CD14-positive monocyte (primary cell): Measurements from ENCODE around the gene NAA40. TPM values are rescaled to one million over a fixed set of nuclear protein-coding genes. Genes with fewer than 3 reads are reported as not detected.
A peak's percentile ranks its signal among the peaks of the same experiment; 100 is the strongest.

Experiments
- DNase-seq, 3 donors: peaks; one replicate each; pipeline ENCODE4 v3.0.0-alpha.2; 2011 to 2022
- H2AFZ ChIP-seq: 2 replicates; pipeline ENCODE4 v1.6.0; 2012; ENCODE audit warnings: mild to moderate bottlenecking, low read depth, low read length, inconsistent platforms; ENCODE audit not compliant: insufficient read depth, poor library complexity, severe bottlenecking
- H3K27ac ChIP-seq, 2 donors: 1 replicate in 1 of 2; 2 replicates in 1 of 2; pipeline ENCODE4 v1.5.1; 2012 to 2013; ENCODE audit warnings: low read length in 2 of 2, control low read depth in 1 of 2, inconsistent platforms in 1 of 2, low read depth in 1 of 2, mild to moderate bottlenecking in 1 of 2
- H3K27me3 ChIP-seq, 2 donors: one replicate each; pipeline versions ENCODE4 v1.6.0 to v1.6.1; 2011 to 2013; ENCODE audit warnings: low read length in 2 of 2; ENCODE audit not compliant: control insufficient read depth in 2 of 2, insufficient read depth in 2 of 2
- H3K36me3 ChIP-seq, 2 donors: replicated peaks in 1 of 2; 1 replicate in 1 of 2; 2 replicates in 1 of 2; pipeline versions ENCODE4 v1.5.1 to v1.6.1; 2012 to 2013; ENCODE audit warnings: low read length in 2 of 2, control low read depth in 1 of 2, inconsistent platforms in 1 of 2, mild to moderate bottlenecking in 1 of 2; ENCODE audit not compliant: insufficient read depth in 2 of 2, control insufficient read depth in 1 of 2
- H3K4me1 ChIP-seq, 2 donors: 1 replicate in 1 of 2; 2 replicates in 1 of 2; pipeline versions ENCODE4 v1.5.1 to v1.6.1; 2012 to 2013; ENCODE audit warnings: low read length in 2 of 2, control low read depth in 1 of 2, inconsistent platforms in 1 of 2, mild to moderate bottlenecking in 1 of 2, moderate library complexity in 1 of 2; ENCODE audit not compliant: insufficient read depth in 2 of 2, control insufficient read depth in 1 of 2
- H3K4me2 ChIP-seq: replicated peaks from 2 replicates; pipeline ENCODE3; 2012; ENCODE audit warnings: low read length, moderate library complexity, mild to moderate bottlenecking; ENCODE audit not compliant: poor library complexity, severe bottlenecking; ENCODE audit errors: extremely low read depth
- H3K4me3 ChIP-seq, 3 experiments: fragments of 200-600 bp in 1 of 3; sonication (generic) in 1 of 3; replicated peaks in 1 of 3; 1 replicate in 2 of 3; 2 replicates in 1 of 3; pipeline ENCODE4 v1.5.1; 2011 to 2013; ENCODE audit warnings: low read length in 3 of 3, mild to moderate bottlenecking in 3 of 3, control low read depth in 2 of 3, low read depth in 2 of 3, inconsistent platforms in 1 of 3, moderate library complexity in 1 of 3
- H3K79me2 ChIP-seq: 2 replicates; pipeline ENCODE4 v1.6.0; 2012; ENCODE audit warnings: mild to moderate bottlenecking, control low read depth, inconsistent platforms, low read length, moderate library complexity; ENCODE audit not compliant: insufficient read depth
- H3K9ac ChIP-seq: 2 replicates; pipeline ENCODE4 v1.6.0; 2017; ENCODE audit warnings: low read length, mild to moderate bottlenecking; ENCODE audit not compliant: insufficient read depth, poor library complexity, severe bottlenecking
- H3K9me3 ChIP-seq, 2 donors: replicated peaks in 1 of 2; 1 replicate in 1 of 2; 2 replicates in 1 of 2; pipeline versions ENCODE4 v1.5.1 to v1.6.1; 2012 to 2013; ENCODE audit warnings: low read length in 2 of 2, control low read depth in 1 of 2; ENCODE audit not compliant: control insufficient read depth in 1 of 2, insufficient read depth in 1 of 2
- H4K20me1 ChIP-seq: 2 replicates; pipeline ENCODE4 v1.6.0; 2012; ENCODE audit warnings: mild to moderate bottlenecking, low read length, control low read depth, moderate library complexity; ENCODE audit not compliant: insufficient read depth
- H3K27ac Mint-ChIP-seq, 7 donors: one replicate each; pipeline ENCODE4 v1.8.0; 2020; ENCODE audit warnings: mild to moderate bottlenecking in 7 of 7, mixed read lengths in 7 of 7, moderate library complexity in 6 of 7, inconsistent platforms in 2 of 7
- H3K27me3 Mint-ChIP-seq, 3 donors: one replicate each; pipeline ENCODE4 v1.8.0; 2021 to 2022; ENCODE audit warnings: low read depth in 3 of 3, mild to moderate bottlenecking in 3 of 3, mixed read lengths in 3 of 3, moderate library complexity in 3 of 3, inconsistent platforms in 1 of 3
- H3K36me3 Mint-ChIP-seq, 2 donors: one replicate each; pipeline ENCODE4 v1.8.0; 2020; ENCODE audit warnings: mixed read lengths in 2 of 2, inconsistent platforms in 1 of 2, mild to moderate bottlenecking in 1 of 2
- H3K4me1 Mint-ChIP-seq: one replicate; pipeline ENCODE4 v1.8.0; 2020; ENCODE audit warnings: mild to moderate bottlenecking, mixed read lengths
- H3K4me3 Mint-ChIP-seq, 2 donors: one replicate each; pipeline ENCODE4 v1.8.0; 2020; ENCODE audit warnings: mild to moderate bottlenecking in 2 of 2, mixed read lengths in 2 of 2, moderate library complexity in 1 of 2
- H3K9me3 Mint-ChIP-seq, 7 donors: one replicate each; pipeline ENCODE4 v1.8.0; 2020 to 2022; ENCODE audit warnings: mixed read lengths in 7 of 7, mild to moderate bottlenecking in 6 of 7, moderate library complexity in 6 of 7, inconsistent platforms in 2 of 7
- WGBS: methylation state at CpG from one replicate; pipeline ENCODE4 v1.1.5; 2013; ENCODE audit warnings: missing lambda C conversion rate; ENCODE audit not compliant: insufficient coverage; 5-methylcytosine and 5-hydroxymethylcytosine counted together
- intact Hi-C, 2 donors: fragments of 100-400 bp; cut with micrococcal nuclease; formaldehyde crosslinking; loops; one replicate each; pipeline versions ENCODE4 v1.15.0 to v1.15.1; 2023
- polyA plus RNA-seq, 3 donors: library from polyadenylated mRNA; depleted of rRNA in 1 of 3; unstranded in 2 of 3; stranded (reverse) in 1 of 3; fragments of 300-500 nt in 2 of 3; fragments of >200 nt in 1 of 3; fragmentation: Illumina TruSeq in 2 of 3; gene quantifications; 1 replicate in 2 of 3; 2 replicates in 1 of 3; pipeline ENCODE4 v1.2.3, GENCODE V29; 2012 to 2021
- TF ChIP-seq, protein P1 (sequence below): fragments of 200-600 bp; IDR thresholded peaks from one replicate; pipeline ENCODE4 v1.8.0; 2022; ENCODE audit warnings: antibody characterized with exemption, mild to moderate bottlenecking

Gene NAA40
- polyA plus RNA-seq, 3 donors, result 1.5 to 14.5 (median 1.6) TPM

DNA sequence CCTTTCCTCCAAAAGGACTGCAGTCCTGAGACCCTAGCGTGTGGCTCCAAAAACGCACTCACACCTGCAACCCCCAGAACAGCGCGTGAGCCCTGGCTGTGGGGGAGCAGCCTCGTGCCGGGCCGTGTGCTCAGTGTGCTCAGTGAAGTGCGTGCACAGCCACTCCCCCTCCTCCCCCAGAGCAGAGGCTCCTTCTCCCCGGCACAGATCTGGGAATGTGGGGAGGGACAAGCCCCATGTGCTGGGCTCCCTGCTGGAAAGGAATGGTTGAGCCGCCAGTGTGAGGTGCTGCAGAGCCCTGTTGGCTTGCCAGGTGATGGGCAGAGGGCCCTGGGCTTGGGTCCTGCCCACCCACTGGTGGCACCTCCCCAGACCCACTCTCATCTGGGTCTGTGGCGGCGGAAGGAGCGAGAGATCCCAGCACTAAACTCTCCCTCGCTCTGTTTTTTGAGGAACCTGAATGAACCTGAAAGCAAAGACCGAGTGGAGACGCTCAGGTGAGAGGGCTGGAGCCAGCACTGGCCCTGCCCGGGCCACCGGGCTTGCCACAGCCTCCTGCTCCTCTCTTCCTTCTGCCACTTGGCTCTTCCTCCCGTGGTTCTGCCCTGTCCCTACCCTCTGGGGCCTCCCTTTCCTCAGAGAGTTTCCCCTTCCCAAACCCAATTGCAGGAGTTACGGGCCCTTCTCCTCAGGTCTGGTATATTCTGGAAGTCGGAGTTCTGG, 30.8 kb upstream of the NAA40 start:
- TF ChIP-seq, protein P1, sequence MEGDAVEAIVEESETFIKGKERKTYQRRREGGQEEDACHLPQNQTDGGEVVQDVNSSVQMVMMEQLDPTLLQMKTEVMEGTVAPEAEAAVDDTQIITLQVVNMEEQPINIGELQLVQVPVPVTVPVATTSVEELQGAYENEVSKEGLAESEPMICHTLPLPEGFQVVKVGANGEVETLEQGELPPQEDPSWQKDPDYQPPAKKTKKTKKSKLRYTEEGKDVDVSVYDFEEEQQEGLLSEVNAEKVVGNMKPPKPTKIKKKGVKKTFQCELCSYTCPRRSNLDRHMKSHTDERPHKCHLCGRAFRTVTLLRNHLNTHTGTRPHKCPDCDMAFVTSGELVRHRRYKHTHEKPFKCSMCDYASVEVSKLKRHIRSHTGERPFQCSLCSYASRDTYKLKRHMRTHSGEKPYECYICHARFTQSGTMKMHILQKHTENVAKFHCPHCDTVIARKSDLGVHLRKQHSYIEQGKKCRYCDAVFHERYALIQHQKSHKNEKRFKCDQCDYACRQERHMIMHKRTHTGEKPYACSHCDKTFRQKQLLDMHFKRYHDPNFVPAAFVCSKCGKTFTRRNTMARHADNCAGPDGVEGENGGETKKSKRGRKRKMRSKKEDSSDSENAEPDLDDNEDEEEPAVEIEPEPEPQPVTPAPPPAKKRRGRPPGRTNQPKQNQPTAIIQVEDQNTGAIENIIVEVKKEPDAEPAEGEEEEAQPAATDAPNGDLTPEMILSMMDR, result no peak
- Histone ChIP-seq H3K9me3 (no peaks in the 10 kb centered on the region), H3K36me3 (peaks cover 68 to 73% of the 10 kb centered on the region in 2 donors), H3K9ac (no peak overlapping the region), H2AFZ (no peak overlapping the region), H3K4me1 (no peaks in the 10 kb centered on the region), H3K27me3 (no peaks in the 10 kb centered on the region), H3K27ac (no peak overlapping the region), H3K79me2 (peaks cover 8% of the 10 kb centered on the region), H3K4me3 (no peak overlapping the region), H3K4me2 (no peak overlapping the region), H4K20me1 (peaks cover 94% of the 10 kb centered on the region)
- no peaks in the 10 kb centered on the region for H3K4me1 Mint-ChIP-seq
- WGBS, result 93% methylated on average over 11 of the region's 21 CpGs
- no peak overlapping the region for H3K4me3 Mint-ChIP-seq
- H3K36me3 Mint-ChIP-seq, result peaks cover 52 to 75% of the 10 kb centered on the region in 2 donors
- peak overlapping the region in 2 of 7 donors; percentile 23 to 25 for H3K27ac Mint-ChIP-seq
- H3K9me3 Mint-ChIP-seq, result no peaks in the 10 kb centered on the region
- intact Hi-C loops, result no loop called here
- peaks cover 0 to 4% (median 0%) of the 10 kb centered on the region in 3 donors for H3K27me3 Mint-ChIP-seq
- DNase-seq, result no peak

DNA sequence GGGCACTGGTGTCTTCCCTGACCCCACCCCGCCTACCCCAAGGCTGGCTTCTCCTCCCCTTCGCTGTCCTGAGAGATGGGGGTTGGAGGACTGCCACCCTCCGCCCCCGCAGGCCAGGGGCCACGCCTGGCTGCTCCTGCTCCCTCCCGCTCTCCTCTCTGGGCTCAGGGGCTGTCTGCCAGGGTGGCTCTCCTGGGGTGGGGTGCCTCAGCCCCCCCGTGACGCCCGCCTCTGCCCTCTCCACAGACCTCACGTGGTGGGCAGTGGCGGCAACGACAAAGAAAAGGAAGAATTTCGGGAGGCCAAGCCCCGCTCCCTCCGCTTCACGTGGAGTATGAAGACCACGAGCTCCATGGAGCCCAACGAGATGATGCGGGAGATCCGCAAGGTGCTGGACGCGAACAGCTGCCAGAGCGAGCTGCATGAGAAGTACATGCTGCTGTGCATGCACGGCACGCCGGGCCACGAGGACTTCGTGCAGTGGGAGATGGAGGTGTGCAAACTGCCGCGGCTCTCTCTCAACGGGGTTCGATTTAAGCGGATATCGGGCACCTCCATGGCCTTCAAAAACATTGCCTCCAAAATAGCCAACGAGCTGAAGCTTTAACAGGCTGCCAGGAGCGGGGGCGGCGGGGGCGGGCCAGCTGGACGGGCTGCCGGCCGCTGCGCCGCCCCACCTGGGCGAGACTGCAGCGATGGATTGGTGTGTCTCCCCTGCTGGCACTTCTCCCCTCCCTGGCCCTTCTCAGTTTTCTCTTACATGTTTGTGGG, 30.0 kb upstream of the NAA40 start:
- H4K20me1 ChIP-seq, result peaks cover 87% of the 10 kb centered on the region
- intact Hi-C loops, result no loop called here
- H3K4me2 ChIP-seq, result no peak overlapping the region
- no peaks in the 10 kb centered on the region for H3K4me1 ChIP-seq
- peaks cover 8% of the 10 kb centered on the region for H3K79me2 ChIP-seq
- peaks cover 44 to 66% of the 10 kb centered on the region in 2 donors for H3K36me3 Mint-ChIP-seq
- DNase-seq, result no peak
- no peak overlapping the region for H2AFZ ChIP-seq
- H3K4me3 ChIP-seq, result no peak overlapping the region
- H3K27me3 Mint-ChIP-seq, result peaks cover 0 to 6% (median 3%) of the 10 kb centered on the region in 3 donors
- H3K4me3 Mint-ChIP-seq, result no peak overlapping the region
- H3K9me3 Mint-ChIP-seq, result no peaks in the 10 kb centered on the region
- H3K27ac ChIP-seq, result no peak overlapping the region
- H3K9me3 ChIP-seq, result no peaks in the 10 kb centered on the region
- no peak overlapping the region for H3K9ac ChIP-seq
- no peak overlapping the region for H3K27ac Mint-ChIP-seq
- no peaks in the 10 kb centered on the region for H3K27me3 ChIP-seq
- 88% methylated on average over 29 of the region's 46 CpGs for WGBS
- no peaks in the 10 kb centered on the region for H3K4me1 Mint-ChIP-seq
- TF ChIP-seq, protein P1, result no peak
- peaks cover 59 to 65% of the 10 kb centered on the region in 2 donors for H3K36me3 ChIP-seq
